Measurements from ENCODE around the gene PNKD. TPM values are rescaled to one million over a fixed set of nuclear protein-coding genes. Genes with fewer than 3 reads are reported as not detected.

Gene PNKD
- total and polyA plus RNA-seq, 10 of the 15 experiments (the other 5 are each of a cell fraction or from before 2014, with no cell fraction given), result 27.2 to 106 (median 61.3) TPM

DNA sequence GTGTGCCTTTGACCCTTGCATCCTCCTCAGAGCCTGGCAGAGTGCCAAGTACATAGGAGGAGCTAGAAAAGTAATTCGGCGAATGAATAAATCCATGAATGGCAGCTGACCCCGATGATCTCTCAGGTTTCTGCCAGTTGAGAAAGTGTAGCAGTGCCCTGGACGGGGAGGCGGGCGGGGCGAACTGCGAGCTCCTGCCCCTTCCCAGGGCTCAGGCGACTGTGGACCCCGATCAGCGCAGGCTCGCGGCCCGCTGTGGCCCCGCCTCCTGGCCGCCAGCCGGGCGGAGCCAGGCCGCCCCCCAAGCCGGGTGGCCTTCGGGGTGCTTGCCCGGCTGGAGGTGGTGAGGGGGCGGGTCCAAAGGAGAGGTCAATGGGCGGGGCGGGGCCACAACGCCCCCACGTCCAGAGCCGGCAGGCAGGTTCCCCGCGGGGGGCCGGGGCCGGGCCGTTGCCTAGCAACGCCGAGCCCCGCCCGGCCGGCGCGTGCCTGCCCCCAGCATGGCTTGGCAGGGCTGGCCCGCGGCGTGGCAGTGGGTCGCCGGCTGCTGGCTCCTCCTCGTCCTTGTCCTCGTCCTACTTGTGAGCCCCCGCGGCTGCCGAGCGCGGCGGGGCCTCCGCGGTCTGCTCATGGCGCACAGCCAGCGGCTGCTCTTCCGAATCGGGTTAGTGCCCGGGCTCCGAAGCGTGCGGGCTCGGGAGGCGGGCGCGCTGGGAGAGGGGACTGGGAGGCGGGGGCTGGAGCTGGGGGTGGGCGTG, 52.6 kb downstream of the PNKD start:
- intact Hi-C loops (cut with micrococcal nuclease; ENCODE audit: unreplicated experiment), result loop anchor here (5.0 kb wide), 1 partner anchor 34 kb away; the partner anchor contains the start of gene CATIP
- ChIA-PET POLR2A (interaction anchor here (0.9 to 2.3 kb wide), 3 partner anchors 9 to 36 kb away, joined by 4 to 17 read pairs (median 4); no protein-coding TSS in a partner anchor), SMC1A (ENCODE audit: uncharacterized antibody, unreplicated experiment) (interaction anchor here (0.6 to 2.4 kb wide), 6 partner anchors 8 to 71 kb away, joined by 3 to 9 read pairs (median 4); no protein-coding TSS in a partner anchor), CTCF (interaction anchor here (0.5 to 4.3 kb wide), 7 partner anchors 9 to 51 kb away, joined by 3 to 15 read pairs (median 8); partner anchors contain the start of gene CATIP), RAD21 (ENCODE audit: unreplicated experiment) (interaction anchor here (1.0 to 1.2 kb wide), 2 partner anchors 33 to 73 kb away, joined by 4 read pairs; no protein-coding TSS in a partner anchor)
- FAIRE-seq, result no peak
- BruUV-seq (replicated peaks), result no TSS peak
- Histone ChIP-seq H3K4me1 (ENCODE audit: control insufficient read depth, insufficient read depth, low read length) (peaks cover 13% of the 10 kb centered on the region), H4K20me1 (ENCODE audit: control insufficient read depth, insufficient read depth) (no peaks in the 10 kb centered on the region), H3K36me3 (ENCODE audit: control insufficient read depth in 2 of 2, insufficient read depth in 2 of 2, low read length in 1 of 2) (no peaks in the 10 kb centered on the region), H3K27me3 (replicated peaks in 1 of 2; ENCODE audit: control insufficient read depth in 2 of 2, insufficient read depth in 2 of 2, low read length in 1 of 2) (no peaks in the 10 kb centered on the region), H3K9ac (ENCODE audit: control insufficient read depth, insufficient read depth, low read length) (peak overlapping the region; percentile 7; the same call in 1 of the 2 replicates), H3K4me2 (ENCODE audit: control insufficient read depth, insufficient read depth) (peak overlapping the region; percentile 78), H3K4me3 (peak overlapping the region; percentile 69), H3K9me3 (replicated peaks; ENCODE audit: control insufficient read depth, insufficient read depth, low read length) (no peaks in the 10 kb centered on the region), H2AFZ (ENCODE audit: control insufficient read depth, low read depth, low read length) (peak overlapping the region; percentile 78), H3K79me2 (ENCODE audit: control insufficient read depth, insufficient read depth, low read length) (no peaks in the 10 kb centered on the region; the same call in 1 of the 2 replicates), H3K27ac (ENCODE audit: control insufficient read depth, insufficient read depth) (no peak overlapping the region)
- peak; percentile 87 for ATAC-seq
- WGBS (ENCODE audit: insufficient coverage, insufficient replicate concordance, low lambda C conversion rate, missing lambda C conversion rate), result 10% methylated on average over 39 of the region's 69 CpGs
- in situ Hi-C loops (cut with MboI), result no loop called here
- DNase-seq (ENCODE audit: low read depth, low spot score), result no peak
- TF ChIP-seq, protein P1, sequence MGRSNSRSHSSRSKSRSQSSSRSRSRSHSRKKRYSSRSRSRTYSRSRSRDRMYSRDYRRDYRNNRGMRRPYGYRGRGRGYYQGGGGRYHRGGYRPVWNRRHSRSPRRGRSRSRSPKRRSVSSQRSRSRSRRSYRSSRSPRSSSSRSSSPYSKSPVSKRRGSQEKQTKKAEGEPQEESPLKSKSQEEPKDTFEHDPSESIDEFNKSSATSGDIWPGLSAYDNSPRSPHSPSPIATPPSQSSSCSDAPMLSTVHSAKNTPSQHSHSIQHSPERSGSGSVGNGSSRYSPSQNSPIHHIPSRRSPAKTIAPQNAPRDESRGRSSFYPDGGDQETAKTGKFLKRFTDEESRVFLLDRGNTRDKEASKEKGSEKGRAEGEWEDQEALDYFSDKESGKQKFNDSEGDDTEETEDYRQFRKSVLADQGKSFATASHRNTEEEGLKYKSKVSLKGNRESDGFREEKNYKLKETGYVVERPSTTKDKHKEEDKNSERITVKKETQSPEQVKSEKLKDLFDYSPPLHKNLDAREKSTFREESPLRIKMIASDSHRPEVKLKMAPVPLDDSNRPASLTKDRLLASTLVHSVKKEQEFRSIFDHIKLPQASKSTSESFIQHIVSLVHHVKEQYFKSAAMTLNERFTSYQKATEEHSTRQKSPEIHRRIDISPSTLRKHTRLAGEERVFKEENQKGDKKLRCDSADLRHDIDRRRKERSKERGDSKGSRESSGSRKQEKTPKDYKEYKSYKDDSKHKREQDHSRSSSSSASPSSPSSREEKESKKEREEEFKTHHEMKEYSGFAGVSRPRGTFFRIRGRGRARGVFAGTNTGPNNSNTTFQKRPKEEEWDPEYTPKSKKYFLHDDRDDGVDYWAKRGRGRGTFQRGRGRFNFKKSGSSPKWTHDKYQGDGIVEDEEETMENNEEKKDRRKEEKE (IDR thresholded peaks at IDR 0.05), result no peak
- TF ChIP-seq TCF3 (IDR thresholded peaks at IDR 0.05; ENCODE audit: borderline replicate concordance, insufficient read depth, low read depth, low read length), result no peak
- peak; percentile 88 for TF ChIP-seq BMI1 (IDR thresholded peaks at IDR 0.05; ENCODE audit: borderline replicate concordance)
- 0 out of 2 replicates have a peak, but pooled peaks have one; percentile 26 for TF ChIP-seq ZNF207 (IDR thresholded peaks at IDR 0.05; ENCODE audit: borderline replicate concordance)
- peak; percentile 63; the same call in 1 of the 2 replicates for TF ChIP-seq DPF2 (IDR thresholded peaks at IDR 0.05)
- TF ChIP-seq, protein P2, sequence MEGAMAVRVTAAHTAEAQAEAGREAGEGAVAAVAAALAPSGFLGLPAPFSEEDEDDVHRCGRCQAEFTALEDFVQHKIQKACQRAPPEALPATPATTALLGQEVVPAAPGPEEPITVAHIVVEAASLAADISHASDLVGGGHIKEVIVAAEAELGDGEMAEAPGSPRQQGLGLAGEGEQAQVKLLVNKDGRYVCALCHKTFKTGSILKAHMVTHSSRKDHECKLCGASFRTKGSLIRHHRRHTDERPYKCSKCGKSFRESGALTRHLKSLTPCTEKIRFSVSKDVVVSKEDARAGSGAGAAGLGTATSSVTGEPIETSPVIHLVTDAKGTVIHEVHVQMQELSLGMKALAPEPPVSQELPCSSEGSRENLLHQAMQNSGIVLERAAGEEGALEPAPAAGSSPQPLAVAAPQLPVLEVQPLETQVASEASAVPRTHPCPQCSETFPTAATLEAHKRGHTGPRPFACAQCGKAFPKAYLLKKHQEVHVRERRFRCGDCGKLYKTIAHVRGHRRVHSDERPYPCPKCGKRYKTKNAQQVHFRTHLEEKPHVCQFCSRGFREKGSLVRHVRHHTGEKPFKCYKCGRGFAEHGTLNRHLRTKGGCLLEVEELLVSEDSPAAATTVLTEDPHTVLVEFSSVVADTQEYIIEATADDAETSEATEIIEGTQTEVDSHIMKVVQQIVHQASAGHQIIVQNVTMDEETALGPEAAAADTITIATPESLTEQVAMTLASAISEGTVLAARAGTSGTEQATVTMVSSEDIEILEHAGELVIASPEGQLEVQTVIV (IDR thresholded peaks at IDR 0.05; ENCODE audit: borderline replicate concordance, partially characterized antibody), result no peak
- 0 out of 2 replicates have a peak, but pooled peaks have one; percentile 26 for TF ChIP-seq YY1 (IDR thresholded peaks at IDR 0.05; ENCODE audit: low read depth, low read length)
- TF ChIP-seq SIN3A (IDR thresholded peaks at IDR 0.05; ENCODE audit: low read depth, low read length), result peak; percentile 55; the same call in 1 of the 2 replicates
- TF ChIP-seq NR2C1 (IDR thresholded peaks at IDR 0.05), result peak; percentile 66
- TF ChIP-seq RELA (IDR thresholded peaks at IDR 0.05; ENCODE audit: borderline replicate concordance, partially characterized antibody), result peak; percentile 20
- peak; percentile 87 for TF ChIP-seq LARP7 (IDR thresholded peaks at IDR 0.05)
- no peak for TF ChIP-seq MYC (IDR thresholded peaks at IDR 0.05; ENCODE audit: insufficient read depth, insufficient read length, insufficient replicate concordance, low read length, severe bottlenecking)
- TF ChIP-seq, protein P3, sequence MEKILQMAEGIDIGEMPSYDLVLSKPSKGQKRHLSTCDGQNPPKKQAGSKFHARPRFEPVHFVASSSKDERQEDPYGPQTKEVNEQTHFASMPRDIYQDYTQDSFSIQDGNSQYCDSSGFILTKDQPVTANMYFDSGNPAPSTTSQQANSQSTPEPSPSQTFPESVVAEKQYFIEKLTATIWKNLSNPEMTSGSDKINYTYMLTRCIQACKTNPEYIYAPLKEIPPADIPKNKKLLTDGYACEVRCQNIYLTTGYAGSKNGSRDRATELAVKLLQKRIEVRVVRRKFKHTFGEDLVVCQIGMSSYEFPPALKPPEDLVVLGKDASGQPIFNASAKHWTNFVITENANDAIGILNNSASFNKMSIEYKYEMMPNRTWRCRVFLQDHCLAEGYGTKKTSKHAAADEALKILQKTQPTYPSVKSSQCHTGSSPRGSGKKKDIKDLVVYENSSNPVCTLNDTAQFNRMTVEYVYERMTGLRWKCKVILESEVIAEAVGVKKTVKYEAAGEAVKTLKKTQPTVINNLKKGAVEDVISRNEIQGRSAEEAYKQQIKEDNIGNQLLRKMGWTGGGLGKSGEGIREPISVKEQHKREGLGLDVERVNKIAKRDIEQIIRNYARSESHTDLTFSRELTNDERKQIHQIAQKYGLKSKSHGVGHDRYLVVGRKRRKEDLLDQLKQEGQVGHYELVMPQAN (conservative IDR thresholded peaks at IDR 0.05), result peak; percentile 70; the same call in 1 of the 2 replicates
- TF ChIP-seq BACH1 (IDR thresholded peaks at IDR 0.05; ENCODE audit: borderline replicate concordance), result peak; percentile 62; the same call in 1 of the 2 replicates
